ENCODE results near the gene SRGAP2C.
"Not testable (repeated sequence)": the region's sequence is repeated elsewhere in the genome, so short reads cannot be mapped to it uniquely, and the experiment has no call there.

- TF ChIP-seq, protein P1, sequence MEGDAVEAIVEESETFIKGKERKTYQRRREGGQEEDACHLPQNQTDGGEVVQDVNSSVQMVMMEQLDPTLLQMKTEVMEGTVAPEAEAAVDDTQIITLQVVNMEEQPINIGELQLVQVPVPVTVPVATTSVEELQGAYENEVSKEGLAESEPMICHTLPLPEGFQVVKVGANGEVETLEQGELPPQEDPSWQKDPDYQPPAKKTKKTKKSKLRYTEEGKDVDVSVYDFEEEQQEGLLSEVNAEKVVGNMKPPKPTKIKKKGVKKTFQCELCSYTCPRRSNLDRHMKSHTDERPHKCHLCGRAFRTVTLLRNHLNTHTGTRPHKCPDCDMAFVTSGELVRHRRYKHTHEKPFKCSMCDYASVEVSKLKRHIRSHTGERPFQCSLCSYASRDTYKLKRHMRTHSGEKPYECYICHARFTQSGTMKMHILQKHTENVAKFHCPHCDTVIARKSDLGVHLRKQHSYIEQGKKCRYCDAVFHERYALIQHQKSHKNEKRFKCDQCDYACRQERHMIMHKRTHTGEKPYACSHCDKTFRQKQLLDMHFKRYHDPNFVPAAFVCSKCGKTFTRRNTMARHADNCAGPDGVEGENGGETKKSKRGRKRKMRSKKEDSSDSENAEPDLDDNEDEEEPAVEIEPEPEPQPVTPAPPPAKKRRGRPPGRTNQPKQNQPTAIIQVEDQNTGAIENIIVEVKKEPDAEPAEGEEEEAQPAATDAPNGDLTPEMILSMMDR (IDR thresholded peaks at IDR 0.05) = not testable (repeated sequence)
- TF ChIP-seq POLR2A (IDR thresholded peaks at IDR 0.05) = not testable (repeated sequence)
Measured at GRCh38 chr1:121374851-121375367, 190.1 kb downstream of the SRGAP2C start.
